HuH-7 (cell line): ENCODE data around the gene POLR1B.
A peak's percentile ranks its signal among the peaks of the same experiment; 100 is the strongest.
"Not testable (repeated sequence)": the region's sequence is repeated elsewhere in the genome, so short reads cannot be mapped to it uniquely, and the experiment has no call there.

Experiments
- DNase-seq: peaks from one replicate; pipeline ENCODE4 v3.0.0; 2011; ENCODE audit warnings: low spot score

Gene POLR1B, protein sequence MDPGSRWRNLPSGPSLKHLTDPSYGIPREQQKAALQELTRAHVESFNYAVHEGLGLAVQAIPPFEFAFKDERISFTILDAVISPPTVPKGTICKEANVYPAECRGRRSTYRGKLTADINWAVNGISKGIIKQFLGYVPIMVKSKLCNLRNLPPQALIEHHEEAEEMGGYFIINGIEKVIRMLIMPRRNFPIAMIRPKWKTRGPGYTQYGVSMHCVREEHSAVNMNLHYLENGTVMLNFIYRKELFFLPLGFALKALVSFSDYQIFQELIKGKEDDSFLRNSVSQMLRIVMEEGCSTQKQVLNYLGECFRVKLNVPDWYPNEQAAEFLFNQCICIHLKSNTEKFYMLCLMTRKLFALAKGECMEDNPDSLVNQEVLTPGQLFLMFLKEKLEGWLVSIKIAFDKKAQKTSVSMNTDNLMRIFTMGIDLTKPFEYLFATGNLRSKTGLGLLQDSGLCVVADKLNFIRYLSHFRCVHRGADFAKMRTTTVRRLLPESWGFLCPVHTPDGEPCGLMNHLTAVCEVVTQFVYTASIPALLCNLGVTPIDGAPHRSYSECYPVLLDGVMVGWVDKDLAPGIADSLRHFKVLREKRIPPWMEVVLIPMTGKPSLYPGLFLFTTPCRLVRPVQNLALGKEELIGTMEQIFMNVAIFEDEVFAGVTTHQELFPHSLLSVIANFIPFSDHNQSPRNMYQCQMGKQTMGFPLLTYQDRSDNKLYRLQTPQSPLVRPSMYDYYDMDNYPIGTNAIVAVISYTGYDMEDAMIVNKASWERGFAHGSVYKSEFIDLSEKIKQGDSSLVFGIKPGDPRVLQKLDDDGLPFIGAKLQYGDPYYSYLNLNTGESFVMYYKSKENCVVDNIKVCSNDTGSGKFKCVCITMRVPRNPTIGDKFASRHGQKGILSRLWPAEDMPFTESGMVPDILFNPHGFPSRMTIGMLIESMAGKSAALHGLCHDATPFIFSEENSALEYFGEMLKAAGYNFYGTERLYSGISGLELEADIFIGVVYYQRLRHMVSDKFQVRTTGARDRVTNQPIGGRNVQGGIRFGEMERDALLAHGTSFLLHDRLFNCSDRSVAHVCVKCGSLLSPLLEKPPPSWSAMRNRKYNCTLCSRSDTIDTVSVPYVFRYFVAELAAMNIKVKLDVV

DNA sequence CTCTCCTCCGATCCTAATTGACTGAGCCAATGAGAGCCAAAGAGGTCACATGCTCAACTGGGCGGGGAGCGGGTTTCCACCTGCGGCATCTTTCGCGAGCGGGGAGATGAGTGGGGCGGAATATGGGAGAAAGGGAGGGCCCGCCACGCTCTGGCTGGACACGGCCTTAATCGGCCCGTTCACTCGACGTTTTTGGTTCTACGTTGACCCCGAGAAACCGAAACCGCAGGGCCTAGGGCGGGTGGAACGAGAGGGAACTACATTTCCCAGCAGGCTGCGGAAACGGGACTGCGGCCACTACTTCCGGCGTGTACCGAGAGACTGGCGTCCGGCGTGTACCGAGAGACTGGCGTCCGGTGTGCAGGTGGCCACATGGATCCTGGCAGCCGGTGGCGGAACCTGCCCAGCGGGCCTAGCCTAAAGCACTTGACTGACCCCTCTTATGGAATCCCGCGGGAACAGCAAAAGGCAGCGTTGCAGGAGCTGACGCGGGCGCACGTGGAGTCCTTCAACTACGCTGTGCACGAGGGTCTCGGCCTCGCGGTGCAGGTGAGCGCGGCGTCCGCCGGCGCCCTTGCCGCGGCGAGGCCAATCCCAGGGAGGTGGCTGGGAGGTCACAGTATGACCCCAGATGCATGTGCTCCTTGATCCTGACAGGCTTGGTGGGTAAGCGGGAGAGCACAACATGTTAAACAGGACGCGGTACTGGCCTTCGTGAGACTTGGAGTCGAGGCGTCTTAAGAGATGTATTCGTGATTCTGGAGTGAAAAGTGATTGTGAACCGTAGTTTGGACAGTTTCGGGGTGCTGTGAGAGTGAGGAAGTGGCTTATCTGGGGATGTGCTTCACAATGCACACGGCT is at the start of gene POLR1B:
Gene POLR1B (plus strand): TSS at position 343 of the 861 bp plus-strand sequence. CDS start 30 bp downstream, at position 373.
- peak; percentile 76 for DNase-seq

DNA sequence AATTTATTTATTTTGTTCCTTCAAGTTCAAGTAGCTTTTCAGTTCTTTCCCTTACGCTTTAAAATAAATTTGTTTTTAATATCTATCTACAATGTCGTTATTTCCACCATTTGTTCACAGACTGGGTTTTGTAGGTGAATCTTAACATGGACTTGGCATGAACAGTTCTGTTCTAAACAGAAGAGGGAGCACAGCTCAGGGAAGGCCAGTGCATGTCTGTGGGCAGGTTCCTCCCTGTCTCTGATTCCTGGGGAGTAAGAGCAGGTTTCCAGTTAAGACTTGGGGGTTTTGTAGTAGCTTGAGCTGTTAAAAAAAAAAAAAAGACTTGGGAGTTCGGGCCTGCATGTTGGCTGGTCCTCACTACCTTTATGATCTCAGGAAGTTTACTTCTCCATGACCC is 49.2 kb upstream of the POLR1B start:
- DNase-seq: no peak

DNA sequence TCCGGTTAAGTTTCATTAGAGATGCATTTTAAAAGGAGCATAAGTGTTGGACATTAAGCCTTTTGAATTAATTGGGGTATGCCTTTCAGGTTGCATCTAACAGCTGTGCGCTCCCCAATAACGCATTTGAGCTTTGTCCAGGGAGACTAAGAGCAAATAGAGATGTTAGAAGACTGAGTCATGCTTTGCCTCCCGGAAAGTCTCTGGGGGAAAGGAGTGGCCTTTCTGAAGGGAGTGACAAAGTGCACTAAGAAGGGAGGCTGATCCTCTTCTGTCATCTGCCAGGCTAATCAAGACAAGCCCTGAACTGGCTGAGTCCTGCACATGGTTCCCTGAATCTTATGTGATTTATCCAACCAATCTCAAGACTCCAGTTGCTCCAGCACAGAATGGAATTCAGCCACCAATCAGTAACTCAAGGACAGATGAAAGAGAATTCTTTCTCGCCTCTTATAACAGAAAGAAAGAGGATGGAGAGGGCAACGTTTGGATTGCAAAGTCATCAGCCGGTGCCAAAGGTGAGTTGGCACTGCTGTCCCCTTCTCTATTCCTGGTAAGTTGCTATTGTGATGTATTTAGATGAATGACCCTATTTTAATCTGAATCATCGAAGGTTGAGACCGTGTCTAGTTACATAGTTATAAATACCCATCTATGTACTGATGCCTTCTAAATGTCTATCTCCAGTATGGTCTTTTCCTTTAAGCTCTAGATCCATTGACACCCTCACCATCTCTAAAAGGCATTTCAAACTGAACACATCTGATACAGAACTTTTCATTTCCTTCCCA is 48.2 kb upstream of the POLR1B start:
- DNase-seq: no peak

DNA sequence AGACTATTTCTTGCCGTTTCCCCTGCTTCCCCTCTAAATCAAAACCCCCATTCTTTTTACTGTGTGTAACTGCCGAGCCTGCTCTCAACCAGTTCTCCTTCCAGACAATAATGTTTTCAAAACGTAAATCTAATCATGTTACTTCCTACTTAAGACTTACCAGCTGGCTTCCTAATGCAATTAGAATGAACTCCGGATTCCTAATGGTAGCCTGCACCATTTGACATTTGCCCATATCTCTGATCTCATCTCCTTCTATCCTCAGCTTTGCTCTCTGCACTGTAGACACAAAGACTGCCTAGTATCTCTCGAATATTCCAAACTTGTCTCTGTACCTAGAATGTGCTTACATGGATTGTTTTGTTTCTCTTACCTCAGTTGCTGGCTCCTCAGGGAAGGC is 47.4 kb upstream of the POLR1B start:
- DNase-seq: no peak

DNA sequence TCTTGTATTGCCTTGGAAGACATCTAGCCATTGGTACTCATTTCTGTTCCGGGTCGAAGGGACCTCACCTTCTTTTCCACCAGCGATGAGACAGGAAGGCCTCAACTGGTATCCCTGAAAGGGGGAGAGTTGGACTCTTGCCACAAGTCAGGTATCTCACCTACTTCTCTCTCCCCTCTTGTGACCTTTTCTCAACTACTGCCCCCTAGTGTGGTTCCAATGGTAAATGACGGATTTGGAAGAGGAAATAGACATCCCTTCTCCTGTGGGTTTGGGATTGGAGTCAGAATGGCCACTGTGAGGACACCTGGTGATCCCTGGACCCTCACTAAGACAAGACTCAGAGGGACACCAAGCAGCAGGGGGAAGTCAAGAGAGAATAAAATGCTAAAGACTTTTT is 46.4 kb upstream of the POLR1B start:
- not testable (repeated sequence) for DNase-seq

DNA sequence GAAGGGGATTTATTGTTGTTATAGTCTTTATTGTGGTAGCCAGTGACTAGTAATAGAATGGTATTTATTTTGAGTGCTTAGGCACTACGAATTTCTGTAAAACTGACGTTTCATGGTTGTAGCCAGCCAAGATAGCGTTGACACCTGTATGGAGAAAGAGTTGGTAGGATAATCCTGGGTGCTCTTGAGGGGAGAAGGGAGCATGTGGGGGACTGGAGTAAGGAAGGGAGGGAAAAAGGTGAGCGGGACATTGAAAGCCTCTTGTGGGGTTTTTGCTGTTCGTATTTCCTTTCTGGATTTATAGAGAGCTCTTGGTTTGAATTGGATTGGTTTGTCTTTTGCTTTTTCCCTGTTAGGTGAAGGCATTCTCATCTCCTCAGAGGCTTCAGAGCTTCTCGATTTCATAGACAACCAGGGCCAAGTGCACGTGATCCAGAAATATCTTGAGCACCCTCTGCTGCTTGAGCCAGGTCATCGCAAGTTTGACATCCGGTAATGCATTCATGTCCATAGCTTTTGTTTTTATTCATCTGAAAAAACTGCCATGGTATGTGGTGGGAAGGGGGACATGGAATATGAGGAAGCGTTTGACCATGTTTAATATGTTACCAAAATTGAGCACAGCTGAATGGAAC is 41.3 kb upstream of the POLR1B start:
- not testable (repeated sequence) for DNase-seq

DNA sequence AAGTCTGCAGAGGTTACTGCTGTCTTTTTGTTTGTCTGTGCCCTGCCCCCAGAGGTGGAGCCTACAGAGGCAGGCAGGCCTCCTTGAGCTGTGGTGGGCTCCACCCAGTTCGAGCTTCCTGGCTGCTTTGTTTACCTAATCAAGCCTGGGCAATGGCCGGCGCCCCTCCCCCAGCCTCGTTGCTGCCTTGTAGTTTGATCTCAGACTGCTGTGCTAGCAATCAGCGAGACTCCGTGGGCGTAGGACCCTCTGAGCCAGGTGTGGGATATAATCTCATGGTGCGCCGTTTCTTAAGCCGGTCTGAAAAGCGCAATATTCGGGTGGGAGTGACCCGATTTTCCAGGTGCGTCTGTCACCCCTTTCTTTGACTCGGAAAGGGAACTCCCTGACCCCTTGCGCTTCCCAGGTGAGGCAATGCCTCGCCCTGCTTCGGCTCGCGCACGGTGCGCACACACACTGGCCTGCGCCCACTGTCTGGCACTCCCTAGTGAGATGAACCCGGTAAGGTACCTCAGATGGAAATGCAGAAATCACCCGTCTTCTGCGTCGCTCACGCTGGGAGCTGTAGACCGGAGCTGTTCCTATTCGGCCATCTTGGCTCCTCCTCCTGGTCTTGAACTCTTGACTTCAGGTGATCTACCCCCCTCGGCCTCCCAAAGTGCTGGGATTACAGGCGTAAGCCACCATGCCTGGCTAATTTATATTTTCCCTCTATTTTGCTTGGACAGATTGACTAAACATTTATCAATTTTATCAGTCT is 32.8 kb upstream of the POLR1B start:
- DNase-seq: not testable (repeated sequence)

DNA sequence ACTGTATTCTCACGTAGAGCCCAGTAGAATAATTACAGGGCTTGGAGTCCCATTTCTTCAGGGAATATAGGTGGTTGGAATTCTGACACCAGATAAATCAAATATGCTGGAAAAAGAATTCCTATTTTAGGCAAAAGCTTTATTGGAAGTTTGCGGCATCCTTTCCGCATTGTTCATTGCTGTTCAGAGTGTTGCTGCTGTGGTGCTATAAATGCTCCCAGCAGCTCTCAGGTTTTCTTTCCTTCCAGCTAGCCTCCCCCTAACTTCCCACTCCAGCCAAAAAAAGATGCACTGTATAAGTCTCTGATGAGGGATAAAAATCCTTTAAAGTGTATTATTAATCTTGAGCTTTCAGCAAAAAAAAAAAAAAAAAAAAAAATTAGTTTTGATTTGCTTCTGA is 25.5 kb upstream of the POLR1B start:
- DNase-seq: no peak

DNA sequence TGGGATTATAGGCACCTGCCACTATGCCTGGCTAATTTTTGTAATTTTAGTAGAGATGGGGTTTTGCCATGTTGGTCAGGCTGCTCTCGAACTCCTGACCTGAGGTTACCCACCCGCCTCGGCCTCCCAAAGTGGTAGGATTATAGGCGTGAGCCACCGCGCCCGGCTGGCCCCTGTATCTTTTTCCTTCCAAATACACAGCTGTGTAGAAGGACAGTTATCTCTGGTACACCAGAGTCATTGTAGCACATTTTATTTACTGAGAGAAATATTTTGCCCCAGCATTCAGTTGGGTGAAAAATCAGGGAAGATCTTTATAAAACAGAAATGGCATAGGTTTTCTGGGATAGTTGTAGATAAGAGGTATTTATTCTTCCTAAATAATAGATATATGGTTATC is 23.5 kb upstream of the POLR1B start:
- no peak for DNase-seq

DNA sequence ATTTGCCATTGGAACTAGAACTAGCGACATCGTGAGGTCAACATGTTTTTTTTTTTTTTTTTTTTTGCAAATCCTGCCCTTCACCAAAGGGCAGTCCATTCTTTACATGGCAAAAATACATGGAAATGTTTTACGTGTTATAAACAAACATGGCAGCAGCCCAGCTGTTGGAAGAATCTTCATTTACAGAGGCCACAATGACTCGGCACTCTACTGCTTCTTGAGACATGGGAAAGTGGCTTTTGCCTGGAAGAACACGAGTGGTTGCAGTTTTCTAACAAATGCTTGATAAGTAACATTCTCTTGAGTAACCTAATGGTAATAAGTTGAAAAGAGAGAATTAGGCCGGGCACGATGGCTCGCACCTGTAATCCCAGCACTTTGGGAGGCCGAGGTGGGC is 22.8 kb upstream of the POLR1B start:
- DNase-seq: no peak

DNA sequence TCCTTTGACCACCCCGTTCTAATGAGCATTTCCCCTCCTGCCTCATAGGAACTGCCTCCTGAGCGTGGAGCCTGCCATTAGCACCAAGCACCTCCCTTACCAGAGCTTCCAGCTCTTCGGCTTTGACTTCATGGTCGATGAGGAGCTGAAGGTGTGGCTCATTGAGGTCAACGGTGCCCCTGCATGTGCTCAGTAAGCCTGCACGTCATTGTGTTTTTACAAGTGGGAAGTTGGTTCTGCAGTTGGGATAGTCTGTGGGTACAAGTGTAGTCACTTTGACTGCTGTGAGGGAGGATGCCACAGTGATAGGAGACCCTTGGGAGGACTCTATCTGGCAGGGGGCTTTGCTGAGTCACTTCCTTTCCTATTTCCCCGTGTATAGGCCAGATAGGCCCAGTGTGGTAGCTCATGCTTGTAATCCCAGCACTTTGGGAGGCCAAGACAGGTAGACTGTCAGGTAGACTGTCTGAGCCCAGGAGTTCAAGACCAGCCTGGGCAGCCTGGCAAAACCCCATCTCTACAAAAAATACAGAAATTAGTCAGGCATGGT is 22.0 kb upstream of the POLR1B start:
- DNase-seq: no peak

DNA sequence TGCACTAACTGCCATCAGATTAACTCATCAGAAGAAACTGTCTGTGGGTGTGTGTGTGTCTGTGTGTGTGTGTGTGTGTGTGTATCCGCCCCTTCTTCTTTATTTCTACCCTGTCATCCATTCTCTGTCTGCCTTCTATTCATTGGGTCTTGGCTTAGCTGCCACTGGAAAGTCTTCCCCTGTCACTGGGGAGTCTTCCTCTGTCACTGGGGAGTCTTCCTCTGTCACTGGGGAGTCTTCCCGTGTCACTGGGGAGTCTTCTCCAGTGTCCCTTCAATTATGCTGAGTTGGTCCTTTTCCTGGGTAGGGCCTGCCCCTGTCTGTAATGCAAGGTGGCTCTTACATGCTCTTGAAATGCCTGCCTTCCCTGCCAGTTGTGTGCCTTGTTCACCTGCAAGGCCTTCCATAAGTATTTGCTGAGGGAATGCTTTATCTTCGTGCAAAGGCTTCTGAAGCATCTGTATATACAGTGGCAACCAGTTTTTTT is 18.9 kb upstream of the POLR1B start:
- DNase-seq: no peak

DNA sequence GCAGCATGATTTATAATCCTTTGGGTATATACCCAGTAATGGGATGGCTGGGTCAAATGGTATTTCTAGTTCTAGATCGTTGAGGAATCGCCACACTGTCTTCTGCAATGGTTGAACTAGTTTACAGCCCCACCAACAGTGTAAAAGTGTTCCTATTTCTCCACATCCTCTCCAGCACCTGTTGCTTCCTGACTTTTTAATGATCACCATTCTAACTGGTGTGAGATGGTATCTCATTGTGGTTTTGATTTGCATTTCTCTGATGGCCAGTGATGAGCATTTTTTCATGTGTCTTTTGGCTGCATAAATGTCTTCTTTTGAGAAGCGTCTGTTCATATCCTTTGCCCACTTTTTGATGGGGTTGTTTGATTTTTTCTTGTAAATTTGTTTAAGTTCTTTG is 18.0 kb upstream of the POLR1B start:
- DNase-seq: not testable (repeated sequence)

DNA sequence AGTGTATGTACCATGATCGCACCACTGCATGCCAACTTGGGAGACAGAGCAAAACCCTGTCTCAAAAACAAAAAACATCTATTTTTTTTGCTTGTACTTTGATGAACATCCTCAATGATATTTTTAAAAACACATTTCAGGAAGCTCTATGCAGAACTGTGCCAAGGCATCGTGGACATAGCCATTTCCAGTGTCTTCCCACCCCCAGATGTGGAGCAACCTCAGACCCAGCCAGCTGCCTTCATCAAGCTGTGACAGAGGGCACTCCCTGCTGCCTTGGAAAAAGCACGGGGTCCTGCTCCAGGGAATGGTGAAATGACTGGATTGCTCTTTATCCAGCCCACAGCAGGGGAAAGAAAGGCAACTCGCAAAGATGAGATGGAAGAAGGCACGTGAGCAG is 13.7 kb upstream of the POLR1B start:
- DNase-seq: no peak

DNA sequence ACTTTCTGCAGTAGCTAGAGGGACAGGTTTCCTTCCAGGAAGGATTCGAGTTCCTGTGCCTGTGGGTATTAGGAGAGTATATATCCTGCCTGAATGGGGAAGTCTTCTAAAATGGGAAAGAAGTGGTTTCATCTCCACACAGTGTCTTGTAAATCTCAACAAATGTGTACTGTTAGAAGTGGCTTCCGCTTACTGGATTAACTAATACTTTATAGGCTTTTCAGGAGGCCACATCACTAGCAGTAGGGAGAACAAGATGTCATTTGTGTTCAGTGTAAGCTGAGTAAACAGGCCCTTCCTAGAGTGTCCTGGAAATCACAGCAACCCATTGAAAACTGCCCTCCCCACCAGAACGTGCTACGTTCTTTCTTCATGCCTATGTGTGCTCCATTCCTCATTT is 12.5 kb upstream of the POLR1B start:
- DNase-seq: no peak

DNA sequence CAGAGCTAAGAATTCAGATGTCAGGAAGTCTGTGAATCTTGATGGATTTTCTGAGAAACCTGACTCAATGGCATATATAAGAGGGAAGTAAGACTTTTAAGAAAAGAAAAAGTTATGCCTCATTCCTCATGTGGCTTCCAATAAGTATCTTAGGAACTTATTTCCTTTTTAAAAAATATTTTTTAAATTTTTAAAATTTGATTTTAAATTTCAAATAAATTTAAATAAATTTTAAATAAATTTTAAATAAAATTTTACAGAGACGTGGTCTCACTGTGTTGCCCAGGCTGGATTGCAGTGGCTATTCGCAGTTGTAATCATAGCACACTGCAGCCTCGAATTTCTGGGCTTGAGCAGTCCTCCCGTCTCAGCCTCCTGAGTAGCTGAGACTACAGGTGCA is 11.5 kb upstream of the POLR1B start:
- no peak for DNase-seq

DNA sequence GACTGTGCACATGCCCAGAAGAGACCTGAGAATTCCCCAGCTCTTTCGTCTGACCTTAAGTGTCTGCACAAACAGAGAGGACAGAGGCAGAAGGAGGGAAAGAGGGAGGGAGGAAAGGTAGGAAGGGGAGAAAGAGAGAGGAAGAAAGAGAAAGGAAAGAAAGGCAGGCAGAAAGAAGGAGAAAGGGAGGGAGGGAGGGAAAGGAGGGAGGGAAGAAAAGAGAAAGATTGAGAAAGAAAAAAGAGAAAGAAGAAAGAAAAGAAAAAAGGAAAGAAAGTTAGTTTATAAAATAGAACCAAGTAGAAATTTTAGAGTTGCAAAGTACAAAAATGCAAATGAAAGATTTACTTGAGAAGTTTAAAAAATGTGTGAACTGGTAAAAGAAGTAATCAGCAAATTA is 7.4 kb upstream of the POLR1B start:
- no peak for DNase-seq

DNA sequence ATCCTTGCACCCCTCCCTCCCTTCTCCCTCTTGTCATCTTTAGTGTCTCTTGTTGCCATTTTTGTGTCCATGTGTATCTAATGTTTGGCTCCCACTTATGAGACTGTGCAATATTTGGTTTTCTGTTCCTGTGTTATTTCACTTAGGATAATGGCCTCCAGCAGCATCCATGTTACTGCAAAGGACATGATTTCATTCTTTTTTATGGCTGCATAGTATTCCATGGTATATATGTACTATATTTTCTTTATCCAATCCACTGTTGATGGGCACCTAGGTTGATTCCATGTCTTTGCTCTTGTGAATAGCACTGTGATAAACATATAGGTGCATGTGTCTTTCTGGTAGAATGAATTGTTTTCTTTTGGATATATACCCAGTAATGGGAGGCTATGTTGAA is 5.6 kb upstream of the POLR1B start:
- DNase-seq: not testable (repeated sequence)

DNA sequence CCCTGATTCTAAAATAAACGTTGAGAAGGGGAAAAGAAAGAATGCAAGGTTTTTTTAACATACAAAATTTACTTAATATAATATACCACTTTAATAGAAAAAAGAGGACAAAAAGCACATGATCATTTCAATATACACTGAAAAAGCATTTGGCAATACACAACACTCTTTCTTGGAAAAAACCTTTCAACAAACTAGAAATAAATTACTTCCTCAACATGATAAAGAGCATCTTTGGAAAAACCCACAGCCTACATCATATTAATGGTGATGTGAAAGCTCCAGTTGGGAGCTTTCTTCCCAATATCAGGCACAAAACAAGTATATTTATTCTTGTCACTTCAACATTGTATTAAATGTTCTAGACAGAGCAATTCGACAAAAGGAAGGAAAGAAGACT is 3.0 kb upstream of the POLR1B start:
- no peak for DNase-seq
